HCT116 (cell line): ENCODE results near the gene MAGIX. TPM values are rescaled to one million over a fixed set of nuclear protein-coding genes. Genes with fewer than 3 reads are reported as not detected.

Experiments used
- ATAC-seq: fragments of 200-7000 bp; cut with Tn5 transposase; 2 replicates; pipeline ENCODE4 v1.9.1; 2020; ENCODE audit warnings: mild to moderate bottlenecking, moderate library complexity
- BruUV-seq: library from RNA; stranded (reverse); fragments of 400-500 nt; replicated peaks from 2 replicates; lab custom pipeline; 2021; lab: Mats Ljungman, UMichigan
- CTCF ChIA-PET: fragments of 300-600 bp; sonication (Branson Sonifier 250); formaldehyde crosslinking; loops from one replicate; lab custom pipeline; 2021; ENCODE audit warnings: antibody characterized with exemption; lab: Charles Lee
- POLR2A ChIA-PET: fragments of 300-600, 350-600 bp; sonication (Branson Sonifier 250); formaldehyde crosslinking; loops from one replicate; lab custom pipeline; 2021; ENCODE audit warnings: antibody characterized with exemption; lab: Charles Lee
- RAD21 ChIA-PET, 2 experiments: fragments of 300-600 bp; sonication (Branson Sonifier 250); formaldehyde crosslinking; loops; one replicate each; lab custom pipeline; 2023; ENCODE audit warnings: low total read pairs in 2 of 2; ENCODE audit not compliant: uncharacterized antibody in 2 of 2, unreplicated experiment in 2 of 2, low non-redundant PET in 1 of 2; lab: Charles Lee
- DNase-seq: peaks from one replicate; pipeline ENCODE4 v3.0.0-alpha.2; 2010; ENCODE audit warnings: low read depth, low spot score
- H2AFZ ChIP-seq: fragments of 200-600 bp; shearing (Covaris generic), sonication (generic); 2 replicates; pipeline ENCODE4 v1.6.1; 2017; ENCODE audit warnings: low read depth, mixed run types, mixed read lengths, antibody characterized with exemption, low read length; ENCODE audit not compliant: poor library complexity, severe bottlenecking
- H3K27ac ChIP-seq: 2 replicates; pipeline ENCODE4 v1.5.1; 2012; ENCODE audit warnings: low read depth, low read length
- H3K27me3 ChIP-seq: fragments of 200-600 bp; sonication (generic); 2 replicates; pipeline ENCODE4 v1.6.1; 2016; ENCODE audit warnings: mixed run types, low read length, mixed read lengths; ENCODE audit not compliant: insufficient read depth
- H3K36me3 ChIP-seq, 2 experiments: fragments of 200-500 bp in 1 of 2; fragments of 200-600 bp in 1 of 2; sonication (Bioruptor generic) in 1 of 2; sonication (generic) in 1 of 2; 2 replicates each; pipeline versions ENCODE4 v1.5.1 to v1.6.1; 2014 to 2016; ENCODE audit warnings: low read length in 2 of 2, inconsistent platforms in 1 of 2, mixed read lengths in 1 of 2, mixed run types in 1 of 2; ENCODE audit not compliant: insufficient read depth in 2 of 2, control insufficient read depth in 1 of 2
- H3K4me1 ChIP-seq, 2 experiments: fragments of 200-600 bp in 1 of 2; sonication (generic) in 1 of 2; 2 replicates each; pipeline versions ENCODE4 v1.5.1 to v1.6.1; 2012 to 2017; ENCODE audit warnings: low read length in 2 of 2, inconsistent platforms in 1 of 2, mild to moderate bottlenecking in 1 of 2, mixed read lengths in 1 of 2, mixed run types in 1 of 2, moderate library complexity in 1 of 2; ENCODE audit not compliant: insufficient read depth in 2 of 2, control insufficient read depth in 1 of 2
- H3K4me2 ChIP-seq: fragments of 200-600 bp; sonication (generic); 2 replicates; pipeline ENCODE4 v1.6.1; 2017; ENCODE audit warnings: mixed run types, low read length, mixed read lengths
- H3K4me3 ChIP-seq, 2 experiments: fragments of 200-600 bp in 1 of 2; sonication (generic) in 1 of 2; replicated peaks in 1 of 2; 2 replicates each; pipeline ENCODE4 v1.5.1; 2011 to 2016; ENCODE audit warnings: low read length in 2 of 2, control low read depth in 1 of 2, low read depth in 1 of 2, mild to moderate bottlenecking in 1 of 2, mixed read lengths in 1 of 2, mixed run types in 1 of 2
- H3K79me2 ChIP-seq: fragments of 200-600 bp; sonication (generic); 2 replicates; pipeline ENCODE4 v1.6.1; 2017; ENCODE audit warnings: mild to moderate bottlenecking, mixed run types, low read length, moderate library complexity, mixed read lengths; ENCODE audit not compliant: insufficient read depth
- H3K9ac ChIP-seq: fragments of 200-600 bp; sonication (generic); 2 replicates; pipeline ENCODE4 v1.6.1; 2016; ENCODE audit warnings: low read length, mixed read lengths
- H3K9me2 ChIP-seq: fragments of 200-600 bp; sonication (generic), shearing (Covaris generic); 2 replicates; pipeline ENCODE4 v1.6.1; 2017; ENCODE audit warnings: mixed run types, mild to moderate bottlenecking, moderate library complexity; ENCODE audit not compliant: insufficient read depth
- H3K9me3 ChIP-seq, 2 experiments: fragments of 200-500 bp in 1 of 2; fragments of 200-600 bp in 1 of 2; sonication (Bioruptor generic) in 1 of 2; sonication (generic) in 1 of 2; 2 replicates each; pipeline ENCODE4 v1.6.1; 2014 to 2017; ENCODE audit warnings: low read length in 2 of 2, mixed read lengths in 2 of 2, inconsistent platforms in 1 of 2, low read depth in 1 of 2, mild to moderate bottlenecking in 1 of 2, mixed run types in 1 of 2, moderate library complexity in 1 of 2; ENCODE audit not compliant: control insufficient read depth in 1 of 2, insufficient read depth in 1 of 2
- H4K20me1 ChIP-seq: fragments of 200-600 bp; sonication (generic), shearing (Covaris generic); 2 replicates; pipeline ENCODE4 v1.6.1; 2017; ENCODE audit warnings: mixed run types, mild to moderate bottlenecking, moderate library complexity; ENCODE audit not compliant: insufficient read depth
- CBX3 ChIP-seq: IDR thresholded peaks from 2 replicates; pipeline ENCODE4 v1.6.1; 2012; ENCODE audit warnings: low read depth
- CEBPB ChIP-seq: IDR thresholded peaks from 2 replicates; pipeline ENCODE4 v1.6.1; 2012; ENCODE audit warnings: low read depth
- EGR1 ChIP-seq: IDR thresholded peaks from 2 replicates; pipeline ENCODE4 v1.6.1; 2012; ENCODE audit warnings: low read depth
- ELF1 ChIP-seq: IDR thresholded peaks from 2 replicates; pipeline ENCODE4 v1.6.1; 2012; ENCODE audit warnings: low read depth, borderline replicate concordance
- EZH2 ChIP-seq: fragments of 200-600 bp; sonication (generic); IDR thresholded peaks from 2 replicates; pipeline ENCODE4 v1.6.1; 2017; ENCODE audit warnings: antibody characterized with exemption, mixed run types
- EZH2phosphoT487 ChIP-seq: fragments of 200-600 bp; IDR thresholded peaks from 2 replicates; pipeline ENCODE4 v1.6.1; 2018; ENCODE audit warnings: antibody characterized with exemption, borderline replicate concordance
- JUND ChIP-seq: IDR thresholded peaks from 2 replicates; pipeline ENCODE4 v1.6.1; 2012
- POLR2A ChIP-seq: IDR thresholded peaks from 2 replicates; pipeline ENCODE4 v1.7.0; 2011; ENCODE audit warnings: borderline replicate concordance; ENCODE audit not compliant: insufficient read depth, insufficient read length; ENCODE audit errors: extremely low read depth
- POLR2AphosphoS5 ChIP-seq: IDR thresholded peaks from 2 replicates; pipeline ENCODE4 v1.6.1; 2011; ENCODE audit warnings: mild to moderate bottlenecking, low read depth, low read length, moderate library complexity
- SIN3A ChIP-seq: IDR thresholded peaks from 2 replicates; pipeline ENCODE4 v1.6.1; 2012; ENCODE audit warnings: low read depth
- SRF ChIP-seq: IDR thresholded peaks from 2 replicates; pipeline ENCODE4 v1.6.1; 2012; ENCODE audit warnings: low read depth
- TCF7L2 ChIP-seq: IDR thresholded peaks from 2 replicates; pipeline ENCODE4 v1.7.0; 2011; ENCODE audit warnings: borderline replicate concordance, inconsistent platforms; ENCODE audit not compliant: insufficient read depth, insufficient read length; ENCODE audit errors: extremely low read depth
- YY1 ChIP-seq: IDR thresholded peaks from 2 replicates; pipeline ENCODE4 v1.6.1; 2011; ENCODE audit warnings: low read length, low read depth, moderate library complexity, mild to moderate bottlenecking; ENCODE audit not compliant: insufficient replicate concordance; ENCODE audit errors: extremely low read depth
- ZFX ChIP-seq: fragments of 450-650 bp; IDR thresholded peaks from 2 replicates; pipeline ENCODE4 v1.6.1; 2017
- ZNF274 ChIP-seq: fragments of 200-500 bp; sonication (Bioruptor generic); IDR thresholded peaks from 2 replicates; pipeline ENCODE4 v1.6.1; 2014; ENCODE audit warnings: mild to moderate bottlenecking, low read depth, low read length, inconsistent platforms
- intact Hi-C: fragments of 100-400 bp; cut with micrococcal nuclease; formaldehyde crosslinking; loops from 2 replicates; pipeline ENCODE4 v1.10.0; 2022
- total RNA-seq: library from RNA; stranded (reverse); gene quantifications from one replicate; pipeline ENCODE4 v1.2.1, GENCODE V29; 2021; ENCODE audit not compliant: unreplicated experiment
- TF ChIP-seq, protein P1 (sequence below): IDR thresholded peaks from 2 replicates; pipeline ENCODE4 v1.6.1; 2012; ENCODE audit warnings: low read depth
- TF ChIP-seq, protein P2 (sequence below), 3 experiments: fragments of 200-600 bp in 1 of 3; sonication (generic) in 1 of 3; IDR thresholded peaks in 2 of 3; conservative IDR thresholded peaks in 1 of 3; 2 replicates each; pipeline ENCODE4 v1.5.1; 2012 to 2017; ENCODE audit warnings: low read depth in 2 of 3, low read length in 2 of 3, antibody characterized with exemption in 1 of 3, borderline replicate concordance in 1 of 3, control low read depth in 1 of 3, mild to moderate bottlenecking in 1 of 3, mixed read lengths in 1 of 3, mixed run types in 1 of 3, moderate library complexity in 1 of 3; ENCODE audit not compliant: insufficient read depth in 1 of 3

The MAGIX gene
- total RNA-seq, 1 experiment from 2014 or later = 2.6 TPM

DNA sequence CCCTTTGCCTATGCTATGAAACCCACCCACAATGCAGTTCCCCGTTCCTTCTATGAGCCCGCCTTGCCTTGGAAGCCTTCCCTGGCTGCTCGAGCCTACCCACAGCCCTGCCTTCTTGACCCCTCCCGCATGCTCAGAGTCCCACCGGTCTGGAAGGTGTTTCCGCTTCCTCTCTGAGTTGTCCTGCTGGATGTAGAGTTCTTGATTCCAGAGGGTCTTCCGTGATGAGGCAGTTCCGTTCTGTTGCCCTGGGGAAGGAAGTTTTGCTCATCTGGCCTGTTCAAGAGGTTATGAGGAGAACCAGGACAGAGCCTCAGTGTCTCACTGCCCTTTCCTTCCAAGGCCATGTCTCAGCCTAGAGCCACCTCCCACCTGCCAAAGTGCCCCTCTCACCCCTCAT is 46.5 kb upstream of the MAGIX start:
- no peak for DNase-seq
- intact Hi-C loops = no loop called here
- Histone ChIP-seq H3K9me2 (no peaks in the 10 kb centered on the region), H3K4me3 (no peak overlapping the region), H4K20me1 (no peaks in the 10 kb centered on the region), H3K9ac (no peak overlapping the region), H3K9me3 (no peaks in the 10 kb centered on the region), H3K36me3 (peaks cover 5 to 11% of the 10 kb centered on the region in 2 experiments; a peak in 2 of 4 replicates), H2AFZ (no peak overlapping the region), H3K27ac (no peak overlapping the region), H3K79me2 (no peaks in the 10 kb centered on the region), H3K4me2 (no peak overlapping the region), H3K4me1 (no peaks in the 10 kb centered on the region), H3K27me3 (no peaks in the 10 kb centered on the region)
- CTCF ChIA-PET = no interaction called here
- no peak for ATAC-seq
- POLR2A ChIA-PET = no interaction called here
- BruUV-seq = no TSS peak
- RAD21 ChIA-PET = no interaction called here
- TF ChIP-seq SRF (no peak), POLR2AphosphoS5 (no peak), JUND (no peak), ELF1 (no peak), CEBPB (no peak), TCF7L2 (no peak), ZFX (no peak), YY1 (no peak), POLR2A (no peak)

DNA sequence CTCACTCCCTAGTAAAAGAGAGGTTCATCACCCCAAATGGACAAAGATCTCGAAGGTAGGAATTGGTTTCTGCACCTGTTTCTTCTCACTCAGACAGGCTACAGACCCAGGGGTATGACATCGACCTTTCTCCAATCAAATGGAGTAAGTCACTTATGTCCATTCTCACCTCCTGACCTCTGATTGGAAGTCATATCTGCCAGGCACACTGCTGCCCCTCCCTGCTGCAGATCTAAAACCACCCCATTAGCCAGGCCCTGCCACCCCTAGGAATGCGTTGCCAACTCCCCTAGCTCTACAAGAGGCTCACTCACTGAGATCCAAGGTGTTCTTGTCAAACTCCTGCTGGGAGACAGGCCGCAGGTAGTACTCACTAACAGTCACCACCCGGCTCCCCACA is 45.8 kb upstream of the MAGIX start:
- Histone ChIP-seq H3K27me3 (no peaks in the 10 kb centered on the region), H3K4me2 (no peak overlapping the region), H3K4me1 (no peaks in the 10 kb centered on the region), H3K79me2 (0 out of 2 replicates have a peak, but pooled peaks cover 1% of the 10 kb centered on the region), H3K4me3 (no peak overlapping the region), H3K27ac (no peak overlapping the region), H2AFZ (no peak overlapping the region), H3K36me3 (peaks cover 5 to 11% of the 10 kb centered on the region in 2 experiments; a peak in 3 of 4 replicates), H4K20me1 (no peaks in the 10 kb centered on the region), H3K9me2 (no peaks in the 10 kb centered on the region), H3K9me3 (no peaks in the 10 kb centered on the region), H3K9ac (no peak overlapping the region)
- no peak for DNase-seq
- no peak for ATAC-seq
- ChIA-PET RAD21 (no interaction called here), CTCF (no interaction called here), POLR2A (no interaction called here)
- intact Hi-C loops = no loop called here
- no TSS peak for BruUV-seq
- TF ChIP-seq EZH2 (no peak), CBX3 (no peak), ZNF274 (no peak), JUND (no peak), SIN3A (no peak), EGR1 (no peak), ZFX (no peak), SRF (no peak), EZH2phosphoT487 (no peak), YY1 (no peak), POLR2AphosphoS5 (no peak)
- TF ChIP-seq, protein P1, sequence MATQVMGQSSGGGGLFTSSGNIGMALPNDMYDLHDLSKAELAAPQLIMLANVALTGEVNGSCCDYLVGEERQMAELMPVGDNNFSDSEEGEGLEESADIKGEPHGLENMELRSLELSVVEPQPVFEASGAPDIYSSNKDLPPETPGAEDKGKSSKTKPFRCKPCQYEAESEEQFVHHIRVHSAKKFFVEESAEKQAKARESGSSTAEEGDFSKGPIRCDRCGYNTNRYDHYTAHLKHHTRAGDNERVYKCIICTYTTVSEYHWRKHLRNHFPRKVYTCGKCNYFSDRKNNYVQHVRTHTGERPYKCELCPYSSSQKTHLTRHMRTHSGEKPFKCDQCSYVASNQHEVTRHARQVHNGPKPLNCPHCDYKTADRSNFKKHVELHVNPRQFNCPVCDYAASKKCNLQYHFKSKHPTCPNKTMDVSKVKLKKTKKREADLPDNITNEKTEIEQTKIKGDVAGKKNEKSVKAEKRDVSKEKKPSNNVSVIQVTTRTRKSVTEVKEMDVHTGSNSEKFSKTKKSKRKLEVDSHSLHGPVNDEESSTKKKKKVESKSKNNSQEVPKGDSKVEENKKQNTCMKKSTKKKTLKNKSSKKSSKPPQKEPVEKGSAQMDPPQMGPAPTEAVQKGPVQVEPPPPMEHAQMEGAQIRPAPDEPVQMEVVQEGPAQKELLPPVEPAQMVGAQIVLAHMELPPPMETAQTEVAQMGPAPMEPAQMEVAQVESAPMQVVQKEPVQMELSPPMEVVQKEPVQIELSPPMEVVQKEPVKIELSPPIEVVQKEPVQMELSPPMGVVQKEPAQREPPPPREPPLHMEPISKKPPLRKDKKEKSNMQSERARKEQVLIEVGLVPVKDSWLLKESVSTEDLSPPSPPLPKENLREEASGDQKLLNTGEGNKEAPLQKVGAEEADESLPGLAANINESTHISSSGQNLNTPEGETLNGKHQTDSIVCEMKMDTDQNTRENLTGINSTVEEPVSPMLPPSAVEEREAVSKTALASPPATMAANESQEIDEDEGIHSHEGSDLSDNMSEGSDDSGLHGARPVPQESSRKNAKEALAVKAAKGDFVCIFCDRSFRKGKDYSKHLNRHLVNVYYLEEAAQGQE = no peak
- TF ChIP-seq, protein P2, sequence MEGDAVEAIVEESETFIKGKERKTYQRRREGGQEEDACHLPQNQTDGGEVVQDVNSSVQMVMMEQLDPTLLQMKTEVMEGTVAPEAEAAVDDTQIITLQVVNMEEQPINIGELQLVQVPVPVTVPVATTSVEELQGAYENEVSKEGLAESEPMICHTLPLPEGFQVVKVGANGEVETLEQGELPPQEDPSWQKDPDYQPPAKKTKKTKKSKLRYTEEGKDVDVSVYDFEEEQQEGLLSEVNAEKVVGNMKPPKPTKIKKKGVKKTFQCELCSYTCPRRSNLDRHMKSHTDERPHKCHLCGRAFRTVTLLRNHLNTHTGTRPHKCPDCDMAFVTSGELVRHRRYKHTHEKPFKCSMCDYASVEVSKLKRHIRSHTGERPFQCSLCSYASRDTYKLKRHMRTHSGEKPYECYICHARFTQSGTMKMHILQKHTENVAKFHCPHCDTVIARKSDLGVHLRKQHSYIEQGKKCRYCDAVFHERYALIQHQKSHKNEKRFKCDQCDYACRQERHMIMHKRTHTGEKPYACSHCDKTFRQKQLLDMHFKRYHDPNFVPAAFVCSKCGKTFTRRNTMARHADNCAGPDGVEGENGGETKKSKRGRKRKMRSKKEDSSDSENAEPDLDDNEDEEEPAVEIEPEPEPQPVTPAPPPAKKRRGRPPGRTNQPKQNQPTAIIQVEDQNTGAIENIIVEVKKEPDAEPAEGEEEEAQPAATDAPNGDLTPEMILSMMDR (IDR thresholded peaks at IDR 0.05 in 2 of 3, conservative IDR thresholded peaks at IDR 0.05 in 1 of 3; ENCODE audit: borderline replicate concordance in 1 of 3, insufficient read depth in 1 of 3, low read depth in 2 of 3, low read length in 2 of 3) = no peak
